GM12865 (cell line): Measurements from ENCODE around the gene GNAI2.

Experiments
- DNase-seq: peaks from one replicate; pipeline ENCODE4 v3.0.0; 2010; ENCODE audit warnings: low read depth
- H3K4me3 ChIP-seq: 2 replicates; pipeline ENCODE4 v1.5.1; 2011; ENCODE audit warnings: mild to moderate bottlenecking, low read depth, low read length, control low read depth
- TF ChIP-seq, protein P1 (sequence below): IDR thresholded peaks from 2 replicates; pipeline ENCODE4 v1.5.1; 2011; ENCODE audit warnings: low read length, control low read depth, low read depth, inconsistent platforms; ENCODE audit not compliant: insufficient read depth; ENCODE audit errors: missing control alignments

The GNAI2 gene

DNA sequence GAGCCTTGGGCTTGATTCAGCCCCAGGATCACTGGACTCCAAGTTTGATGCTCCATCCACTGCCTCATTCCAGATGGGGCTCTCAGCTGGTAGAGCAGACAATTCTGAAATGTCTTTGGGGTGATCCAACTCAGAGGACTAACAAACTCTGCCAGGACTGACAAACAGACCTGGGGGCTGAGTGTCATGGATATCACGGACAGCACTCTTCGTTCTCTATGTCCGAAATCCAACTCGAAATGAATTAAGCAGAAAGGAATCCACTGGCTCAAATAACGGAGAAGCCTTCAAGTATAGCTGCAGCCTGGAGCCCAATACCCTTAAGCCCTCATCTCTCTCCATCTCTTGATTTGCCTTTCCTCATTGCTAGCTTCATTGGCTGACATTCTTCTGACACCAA lies 16.7 kb upstream of the GNAI2 start:
- no peak for DNase-seq
- no peak overlapping the region for H3K4me3 ChIP-seq
- TF ChIP-seq, protein P1, sequence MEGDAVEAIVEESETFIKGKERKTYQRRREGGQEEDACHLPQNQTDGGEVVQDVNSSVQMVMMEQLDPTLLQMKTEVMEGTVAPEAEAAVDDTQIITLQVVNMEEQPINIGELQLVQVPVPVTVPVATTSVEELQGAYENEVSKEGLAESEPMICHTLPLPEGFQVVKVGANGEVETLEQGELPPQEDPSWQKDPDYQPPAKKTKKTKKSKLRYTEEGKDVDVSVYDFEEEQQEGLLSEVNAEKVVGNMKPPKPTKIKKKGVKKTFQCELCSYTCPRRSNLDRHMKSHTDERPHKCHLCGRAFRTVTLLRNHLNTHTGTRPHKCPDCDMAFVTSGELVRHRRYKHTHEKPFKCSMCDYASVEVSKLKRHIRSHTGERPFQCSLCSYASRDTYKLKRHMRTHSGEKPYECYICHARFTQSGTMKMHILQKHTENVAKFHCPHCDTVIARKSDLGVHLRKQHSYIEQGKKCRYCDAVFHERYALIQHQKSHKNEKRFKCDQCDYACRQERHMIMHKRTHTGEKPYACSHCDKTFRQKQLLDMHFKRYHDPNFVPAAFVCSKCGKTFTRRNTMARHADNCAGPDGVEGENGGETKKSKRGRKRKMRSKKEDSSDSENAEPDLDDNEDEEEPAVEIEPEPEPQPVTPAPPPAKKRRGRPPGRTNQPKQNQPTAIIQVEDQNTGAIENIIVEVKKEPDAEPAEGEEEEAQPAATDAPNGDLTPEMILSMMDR, result no peak

DNA sequence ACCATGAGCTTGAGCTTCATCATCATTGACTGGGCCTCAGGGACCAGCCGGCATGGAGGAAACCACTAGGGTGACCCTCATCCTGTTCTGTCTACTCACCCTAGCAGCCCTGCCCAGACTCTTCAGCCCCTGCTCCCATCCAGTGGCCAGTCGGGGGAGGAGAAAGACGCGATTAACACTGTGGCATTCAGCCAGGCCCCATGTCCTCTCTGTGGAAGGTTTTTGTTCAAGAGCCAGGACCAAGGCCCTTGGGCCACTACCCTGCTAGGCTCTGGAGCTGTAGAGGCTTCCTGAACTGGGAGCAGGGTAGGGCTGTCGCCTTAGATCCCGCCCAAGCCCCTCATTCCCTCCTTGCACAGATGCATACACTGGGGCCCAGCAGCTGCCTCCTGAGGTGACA lies 15.9 kb upstream of the GNAI2 start:
- TF ChIP-seq, protein P1, result no peak
- no peak for DNase-seq
- H3K4me3 ChIP-seq, result no peak overlapping the region

DNA sequence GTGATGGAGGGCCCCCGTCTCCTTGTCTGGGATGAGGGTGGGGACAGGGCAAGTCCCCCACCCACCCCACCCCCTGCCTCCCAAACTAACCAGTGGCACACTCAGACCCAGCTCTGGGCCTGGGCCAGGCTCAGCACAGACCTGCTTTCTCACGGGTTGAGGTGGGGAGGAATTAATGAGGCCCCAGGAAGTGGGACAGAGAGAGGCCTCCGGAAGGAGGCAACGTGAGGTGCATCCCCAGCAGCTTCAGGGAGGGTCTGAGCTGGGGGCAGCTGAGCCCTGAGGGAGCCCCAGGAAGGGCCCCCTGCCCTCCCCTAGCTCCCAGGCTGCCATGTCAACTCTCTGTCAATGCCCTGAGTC lies 15.0 kb upstream of the GNAI2 start:
- TF ChIP-seq, protein P1, result no peak
- no peak for DNase-seq
- H3K4me3 ChIP-seq, result no peak overlapping the region

DNA sequence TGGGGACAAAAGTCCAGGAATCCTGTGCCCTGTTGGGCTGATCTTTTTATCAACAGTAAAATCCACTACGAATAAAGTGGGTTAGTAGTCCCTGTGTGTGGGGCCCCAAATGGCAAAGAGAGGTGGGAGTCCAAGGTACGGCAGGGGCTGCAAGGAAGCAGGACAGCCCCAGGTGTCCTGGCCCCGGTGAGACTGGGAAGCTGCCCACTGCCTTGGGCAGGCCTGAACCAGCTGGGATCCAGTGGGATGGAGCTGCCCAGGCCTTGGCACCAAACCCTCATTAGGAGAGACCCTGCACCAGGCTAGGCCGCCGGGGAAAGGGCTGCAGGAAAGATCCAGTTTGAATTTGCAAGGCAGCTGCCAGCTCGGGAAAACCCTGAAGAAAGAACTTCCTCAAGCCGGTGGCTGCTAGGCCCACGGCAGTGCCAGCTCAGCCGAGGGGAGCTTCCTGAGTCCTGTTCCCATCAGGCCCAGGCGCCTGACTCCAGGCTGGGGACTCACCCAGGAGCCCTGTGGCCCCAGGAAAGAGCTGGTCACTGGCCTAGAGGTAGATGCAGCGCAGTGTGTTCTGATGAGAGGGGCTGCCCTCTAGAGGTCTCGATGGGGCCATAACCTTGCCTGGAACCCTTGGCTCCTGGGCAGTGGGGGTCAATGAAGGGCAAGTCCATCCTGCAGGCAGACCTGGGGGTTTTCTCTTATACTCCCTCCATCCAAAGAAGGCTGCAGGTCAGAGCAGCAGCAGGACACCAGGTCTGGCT lies 14.4 kb upstream of the GNAI2 start:
- H3K4me3 ChIP-seq, result no peak overlapping the region
- no peak for DNase-seq
- TF ChIP-seq, protein P1, result no peak

DNA sequence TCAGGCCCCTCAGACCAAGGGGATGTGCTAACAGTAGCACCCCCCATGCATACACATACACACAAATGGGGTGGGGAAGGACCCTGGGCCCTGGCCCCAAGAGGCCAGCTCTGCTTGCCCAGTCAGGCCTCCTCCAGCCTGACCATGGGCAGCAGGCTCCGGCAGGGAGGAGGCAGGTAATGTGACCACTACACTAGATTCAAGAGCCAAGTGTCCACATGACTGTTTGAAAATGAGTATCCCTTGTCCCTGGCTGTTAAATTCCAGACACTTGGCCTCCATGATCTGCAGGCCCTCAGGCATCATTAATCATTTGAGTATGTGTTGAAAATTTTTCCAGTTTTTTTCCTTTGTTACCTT lies 13.9 kb upstream of the GNAI2 start:
- TF ChIP-seq, protein P1, result no peak
- H3K4me3 ChIP-seq, result no peak overlapping the region
- DNase-seq, result no peak

DNA sequence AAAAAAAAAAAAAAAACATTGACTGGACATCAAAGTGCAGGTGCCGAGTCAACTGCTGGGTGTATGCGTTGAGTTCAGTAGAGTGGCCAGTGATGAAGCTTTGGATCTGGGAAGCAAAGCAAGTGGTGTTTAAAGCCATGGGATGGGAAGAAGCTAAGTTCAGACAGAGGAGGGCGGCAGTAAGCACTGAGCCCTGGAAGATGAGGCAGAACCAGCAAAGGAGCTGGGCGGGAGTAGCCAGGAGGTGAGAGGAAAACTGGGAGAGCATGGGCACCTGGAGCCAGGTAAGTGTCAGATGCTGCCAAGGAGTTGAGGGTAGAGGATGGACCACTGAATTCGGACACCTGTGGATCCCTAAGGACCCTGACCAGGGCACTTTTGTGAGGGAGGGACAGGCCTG lies 11.4 kb upstream of the GNAI2 start:
- TF ChIP-seq, protein P1, result no peak
- DNase-seq, result no peak
- H3K4me3 ChIP-seq, result no peak overlapping the region

DNA sequence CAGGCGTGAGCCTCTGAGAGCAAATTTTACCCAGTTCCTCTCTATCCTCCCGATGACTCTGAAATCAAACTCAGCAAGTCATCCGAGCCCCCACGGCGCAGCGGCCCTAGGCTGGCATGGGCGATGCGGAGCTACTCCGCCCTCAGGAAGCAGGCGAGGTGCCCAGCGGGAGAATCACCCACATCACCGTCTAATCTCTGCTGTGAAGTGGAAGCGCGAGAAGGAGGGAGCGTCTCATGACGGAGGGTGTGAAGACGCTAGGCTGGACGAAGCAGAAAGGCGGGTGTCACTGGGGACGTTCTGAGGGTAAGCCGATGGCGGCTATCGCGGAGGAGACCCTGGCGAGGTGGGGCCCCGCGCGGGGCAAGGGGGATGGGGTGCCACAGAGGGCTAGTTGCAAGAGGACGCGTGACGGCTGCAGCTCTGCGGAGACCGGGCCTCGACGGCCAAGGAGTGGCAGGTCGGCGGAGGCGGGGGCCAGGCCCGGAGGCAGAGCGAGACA lies 9.1 kb upstream of the GNAI2 start:
- TF ChIP-seq, protein P1, result no peak
- peak overlapping the region; percentile 61 for H3K4me3 ChIP-seq
- DNase-seq, result peak; percentile 61
